Hepatocyte (in vitro differentiated cells): ENCODE results near the gene MAP4K5. TPM values are rescaled to one million over a fixed set of nuclear protein-coding genes. Genes with fewer than 3 reads are reported as not detected.
A peak's percentile ranks its signal among the peaks of the same experiment; 100 is the strongest.

Experiments
- DNase-seq: peaks from one replicate; pipeline ENCODE4 v3.0.0-alpha.2; 2016; ENCODE audit warnings: low spot score
- H2AFZ ChIP-seq: fragments of 200-600 bp; sonication (generic); 2 replicates; pipeline ENCODE4 v1.6.0; 2016; ENCODE audit warnings: antibody characterized with exemption, mild to moderate bottlenecking
- H3K27ac ChIP-seq: fragments of 200-600 bp; sonication (generic); 2 replicates; pipeline ENCODE4 v1.5.1; 2016; ENCODE audit warnings: mild to moderate bottlenecking
- H3K27me3 ChIP-seq: fragments of 200-600 bp; sonication (generic); 2 replicates; pipeline ENCODE4 v1.6.1; 2016
- H3K36me3 ChIP-seq: fragments of 200-600 bp; sonication (generic); replicated peaks from 2 replicates; pipeline ENCODE4 v1.5.1; 2016; ENCODE audit warnings: low read depth; ENCODE audit not compliant: insufficient read depth
- H3K4me1 ChIP-seq: fragments of 200-600 bp; sonication (generic); 2 replicates; pipeline ENCODE4 v1.5.1; 2016; ENCODE audit warnings: mild to moderate bottlenecking, moderate library complexity; ENCODE audit not compliant: insufficient read depth
- H3K4me2 ChIP-seq: fragments of 200-600 bp; sonication (generic); 2 replicates; pipeline ENCODE4 v1.6.0; 2016
- H3K4me3 ChIP-seq: fragments of 200-600 bp; sonication (generic); 2 replicates; pipeline ENCODE4 v1.5.1; 2016; ENCODE audit warnings: mild to moderate bottlenecking
- H3K79me2 ChIP-seq: fragments of 200-600 bp; sonication (generic); 2 replicates; pipeline ENCODE4 v1.6.0; 2017; ENCODE audit warnings: mild to moderate bottlenecking
- H3K9me2 ChIP-seq: fragments of 200-600 bp; sonication (generic); replicated peaks from 2 replicates; pipeline ENCODE4 v1.6.0; 2017; ENCODE audit warnings: mild to moderate bottlenecking; ENCODE audit not compliant: insufficient read depth
- H3K9me3 ChIP-seq: fragments of 200-600 bp; sonication (generic); 2 replicates; pipeline ENCODE4 v1.5.1; 2016; ENCODE audit warnings: low read depth, mild to moderate bottlenecking
- H4K20me1 ChIP-seq: fragments of 200-600 bp; sonication (generic); 2 replicates; pipeline ENCODE4 v1.6.0; 2016; ENCODE audit warnings: mild to moderate bottlenecking; ENCODE audit not compliant: insufficient read depth, poor library complexity, severe bottlenecking
- CTCF ChIP-seq: fragments of 200-600 bp; sonication (generic); IDR thresholded peaks from 2 replicates; pipeline ENCODE4 v1.5.1; 2016; ENCODE audit warnings: antibody characterized with exemption, mild to moderate bottlenecking; ENCODE audit not compliant: poor library complexity
- EZH2 ChIP-seq: fragments of 200-600 bp; sonication (generic); IDR thresholded peaks from 2 replicates; pipeline ENCODE4 v1.6.1; 2016; ENCODE audit warnings: antibody characterized with exemption, mild to moderate bottlenecking, borderline replicate concordance
- EZH2phosphoT487 ChIP-seq: fragments of 200-600 bp; sonication (generic); IDR thresholded peaks from one replicate; pipeline ENCODE4 v1.6.1; 2018; ENCODE audit warnings: antibody characterized with exemption, mild to moderate bottlenecking, low read depth, moderate library complexity; ENCODE audit not compliant: unreplicated experiment, severe bottlenecking
- WGBS: methylation state at CpG from one replicate; pipeline ENCODE4 v1.1.6; 2016; ENCODE audit warnings: low lambda C conversion rate; ENCODE audit errors: missing lambda C conversion rate; 5-methylcytosine and 5-hydroxymethylcytosine counted together
- polyA plus RNA-seq: library from polyadenylated mRNA; unstranded; fragments of >200 nt; fragmentation: Nextera tagmentation; extraction: Ambion mirVana; gene quantifications from 2 replicates; pipeline ENCODE4 v1.2.1, GENCODE V29; 2016
- total RNA-seq: library from RNA; depleted of rRNA; stranded (reverse); fragments of >200 nt; gene quantifications from 2 replicates; pipeline ENCODE4 v1.2.3, GENCODE V29; 2014

Gene MAP4K5
- total and polyA plus RNA-seq, 2 experiments from 2014 or later, result 41.0 to 98.6 TPM

- 48% methylated on average over 2 of the region's 2 CpGs for WGBS
- DNase-seq, result peak; percentile 32
- no peak overlapping the region for H2AFZ ChIP-seq
These were observed 41.5 kb upstream of the MAP4K5 start for GRCh38 chr14:50573862-50574261.

GRCh38 chr14:50569714-50570274, 37.4 kb upstream of the MAP4K5 start:
- DNase-seq, result no peak

More at GRCh38 chr14:50573862-50574261, 41.5 kb upstream of the MAP4K5 start:
- Histone ChIP-seq H3K27ac (no peak overlapping the region), H3K9me2 (no peaks in the 10 kb centered on the region), H3K4me2 (no peak overlapping the region), H4K20me1 (no peaks in the 10 kb centered on the region), H3K27me3 (no peaks in the 10 kb centered on the region), H3K9me3 (peaks cover 12% of the 10 kb centered on the region), H3K4me1 (no peaks in the 10 kb centered on the region), H3K79me2 (no peaks in the 10 kb centered on the region), H3K36me3 (no peaks in the 10 kb centered on the region), H3K4me3 (no peak overlapping the region)
- no peak for TF ChIP-seq EZH2phosphoT487
- TF ChIP-seq EZH2, result no peak

GRCh38 chr14:50562841-50563240, 30.5 kb upstream of the MAP4K5 start:
- Histone ChIP-seq H3K4me2 (no peak overlapping the region), H3K4me3 (no peak overlapping the region), H3K9me3 (no peaks in the 10 kb centered on the region), H3K4me1 (no peaks in the 10 kb centered on the region), H3K27me3 (peaks cover 36% of the 10 kb centered on the region), H3K9me2 (no peaks in the 10 kb centered on the region), H4K20me1 (no peaks in the 10 kb centered on the region), H3K79me2 (no peaks in the 10 kb centered on the region), H3K36me3 (no peaks in the 10 kb centered on the region), H2AFZ (no peak overlapping the region), H3K27ac (no peak overlapping the region)
- no peak for DNase-seq
- no peak for TF ChIP-seq EZH2phosphoT487
- no peak for TF ChIP-seq EZH2
- TF ChIP-seq CTCF, result no peak
- WGBS, result 44% methylated on average over 1 of the region's 1 CpG

More at GRCh38 chr14:50569714-50570274, 37.4 kb upstream of the MAP4K5 start:
- TF ChIP-seq EZH2phosphoT487 (no peak), EZH2 (no peak), CTCF (no peak)
- H4K20me1 ChIP-seq, result no peaks in the 10 kb centered on the region
- peaks cover 15% of the 10 kb centered on the region for H3K9me3 ChIP-seq
- no peaks in the 10 kb centered on the region for H3K4me1 ChIP-seq
- no peak overlapping the region for H3K4me3 ChIP-seq
- H3K27me3 ChIP-seq, result no peaks in the 10 kb centered on the region
- H3K36me3 ChIP-seq, result no peaks in the 10 kb centered on the region
- H3K27ac ChIP-seq, result no peak overlapping the region
- H2AFZ ChIP-seq, result no peak overlapping the region
- H3K9me2 ChIP-seq, result no peaks in the 10 kb centered on the region
- H3K4me2 ChIP-seq, result no peak overlapping the region
- H3K79me2 ChIP-seq, result no peaks in the 10 kb centered on the region

- Histone ChIP-seq H3K9me3 (no peaks in the 10 kb centered on the region), H3K4me3 (peak overlapping the region; percentile 94), H3K27me3 (peaks cover 55% of the 10 kb centered on the region), H3K36me3 (no peaks in the 10 kb centered on the region), H3K4me2 (peak overlapping the region; percentile 98), H3K4me1 (no peaks in the 10 kb centered on the region), H2AFZ (peak overlapping the region; percentile 96), H4K20me1 (no peaks in the 10 kb centered on the region), H3K9me2 (no peaks in the 10 kb centered on the region), H3K27ac (peak overlapping the region; percentile 80), H3K79me2 (no peaks in the 10 kb centered on the region)
- WGBS, result 2% methylated on average over 21 of the region's 21 CpGs
- no peak for TF ChIP-seq EZH2
- TF ChIP-seq CTCF, result no peak
- TF ChIP-seq EZH2phosphoT487, result no peak
- DNase-seq, result peak; percentile 73
These were observed 28.5 kb upstream of the MAP4K5 start for GRCh38 chr14:50560931-50561285.
